ENCODE results near the gene CNNM4.
A peak's percentile ranks its signal among the peaks of the same experiment; 100 is the strongest.

Gene CNNM4

GRCh38 chr2:96815326-96816126 lies 54.8 kb downstream of the CNNM4 start:
- Histone ChIP-seq H3K36me3 (ENCODE audit: control insufficient read depth in 1 of 2, insufficient read depth in 2 of 2, low read depth in 1 of 2, low read length in 2 of 2) (peaks cover 0 to 10% of the 10 kb centered on the region in 2 experiments), H3K9ac (ENCODE audit: low read length) (peak overlapping the region; percentile 72), H2AK5ac (ENCODE audit: low read length, severe bottlenecking) (no peak overlapping the region), H2BK12ac (ENCODE audit: low read length in 2 of 2) (peak overlapping the region in 1 of 2 experiments; percentile 23), H3K4me1 (ENCODE audit: control insufficient read depth, insufficient read depth, low read depth, low read length) (peaks cover 17% of the 10 kb centered on the region), H3K4ac (ENCODE audit: low read depth in 1 of 2, low read length in 2 of 2) (peak overlapping the region in 1 of 2 experiments; percentile 36), H2AFZ (ENCODE audit: low read depth, low read length) (peak overlapping the region; percentile 68), H3K4me3 (ENCODE audit: insufficient read depth in 1 of 2, low read depth in 1 of 2, low read length in 2 of 2) (peak overlapping the region; percentile 75 to 81), H3K14ac (ENCODE audit: low read length in 2 of 2) (no peak overlapping the region), H3K4me2 (ENCODE audit: low read length, poor library complexity, severe bottlenecking) (peak overlapping the region; percentile 96), H3K18ac (ENCODE audit: low read depth in 1 of 2, low read length in 2 of 2) (no peak overlapping the region), H2BK15ac (ENCODE audit: low read depth, poor library complexity, severe bottlenecking) (no peak overlapping the region), H4K91ac (ENCODE audit: low read length) (no peak overlapping the region), H3K27ac (ENCODE audit: low read length, poor library complexity, severe bottlenecking) (peak overlapping the region; percentile 48), H2BK5ac (ENCODE audit: low read depth, low read length, poor library complexity, severe bottlenecking) (no peak overlapping the region), H3K23ac (ENCODE audit: low read length in 2 of 2) (no peak overlapping the region), H3K79me1 (replicated peaks; ENCODE audit: low read length, poor library complexity, severe bottlenecking) (peaks cover 30% of the 10 kb centered on the region), H3K9me3 (ENCODE audit: control insufficient read depth, low read length) (no peaks in the 10 kb centered on the region), H2BK120ac (ENCODE audit: low read depth, low read length) (no peak overlapping the region), H3K27me3 (ENCODE audit: control insufficient read depth in 1 of 2, insufficient read depth in 1 of 2, low read length in 2 of 2) (no peaks in the 10 kb centered on the region), H4K8ac (ENCODE audit: low read length) (no peak overlapping the region)
- DNase-seq: peak; percentile 74
- WGBS: 3% methylated on average over 50 of the region's 60 CpGs

GRCh38 chr2:96816127-96816835 lies 55.6 kb downstream of the CNNM4 start, which contains the start of gene CNNM3:
Gene CNNM3, plus strand, starts transcription at chr2:96816268. Its CDS starts 10 bp downstream, at chr2:96816278.
- Histone ChIP-seq H3K9ac (ENCODE audit: low read length) (peak within 1 kb of the TSS; percentile 72), H3K18ac (ENCODE audit: low read depth in 1 of 2, low read length in 2 of 2) (peak within 1 kb of the TSS; percentile 78 to 95), H4K91ac (ENCODE audit: low read length) (peak within 1 kb of the TSS; percentile 86), H3K79me1 (replicated peaks; ENCODE audit: low read length, poor library complexity, severe bottlenecking) (peaks cover 36% of the 10 kb centered on the region), H3K23ac (ENCODE audit: low read length in 2 of 2) (peak within 1 kb of the TSS in 1 of 2 experiments; percentile 73), H2BK15ac (ENCODE audit: low read depth, poor library complexity, severe bottlenecking) (peak within 1 kb of the TSS; percentile 91), H3K9me3 (ENCODE audit: control insufficient read depth, low read length) (no peaks in the 10 kb centered on the region), H4K8ac (ENCODE audit: low read length) (peak within 1 kb of the TSS; percentile 74), H3K36me3 (ENCODE audit: control insufficient read depth in 1 of 2, insufficient read depth in 2 of 2, low read depth in 1 of 2, low read length in 2 of 2) (peaks cover 0 to 10% of the 10 kb centered on the region in 2 experiments), H3K4me2 (ENCODE audit: low read length, poor library complexity, severe bottlenecking) (peak within 1 kb of the TSS; percentile 96), H3K4ac (ENCODE audit: low read depth in 1 of 2, low read length in 2 of 2) (peak within 1 kb of the TSS in 1 of 2 experiments; percentile 36), H3K14ac (ENCODE audit: low read length in 2 of 2) (peak within 1 kb of the TSS in 1 of 2 experiments; percentile 95), H2BK120ac (ENCODE audit: low read depth, low read length) (no peak within 1 kb of the TSS), H3K27me3 (ENCODE audit: control insufficient read depth in 1 of 2, insufficient read depth in 1 of 2, low read length in 2 of 2) (no peaks in the 10 kb centered on the region), H3K4me3 (ENCODE audit: insufficient read depth in 1 of 2, low read depth in 1 of 2, low read length in 2 of 2) (peak within 1 kb of the TSS; percentile 81 to 88), H2AFZ (ENCODE audit: low read depth, low read length) (peak within 1 kb of the TSS; percentile 96), H3K4me1 (ENCODE audit: control insufficient read depth, insufficient read depth, low read depth, low read length) (peaks cover 17% of the 10 kb centered on the region), H2BK12ac (ENCODE audit: low read length in 2 of 2) (peak within 1 kb of the TSS in 1 of 2 experiments; percentile 81), H2BK5ac (ENCODE audit: low read depth, low read length, poor library complexity, severe bottlenecking) (peak within 1 kb of the TSS; percentile 83), H3K27ac (ENCODE audit: low read length, poor library complexity, severe bottlenecking) (peak within 1 kb of the TSS; percentile 48), H2AK5ac (ENCODE audit: low read length, severe bottlenecking) (no peak within 1 kb of the TSS)
- DNase-seq: peak; percentile 95
- under 1% methylated on average over 37 of the region's 103 CpGs for WGBS

GRCh38 chr2:96816836-96817702 lies 56.4 kb downstream of the CNNM4 start:
- Histone ChIP-seq H3K27ac (ENCODE audit: low read length, poor library complexity, severe bottlenecking) (no peak overlapping the region), H4K91ac (ENCODE audit: low read length) (peak overlapping the region; percentile 68), H3K9ac (ENCODE audit: low read length) (peak overlapping the region; percentile 66), H3K14ac (ENCODE audit: low read length in 2 of 2) (peak overlapping the region in 1 of 2 experiments; percentile 38), H3K27me3 (ENCODE audit: control insufficient read depth in 1 of 2, insufficient read depth in 1 of 2, low read length in 2 of 2) (no peaks in the 10 kb centered on the region), H3K4me3 (ENCODE audit: insufficient read depth in 1 of 2, low read depth in 1 of 2, low read length in 2 of 2) (peak overlapping the region; percentile 81 to 88), H3K9me3 (ENCODE audit: control insufficient read depth, low read length) (no peaks in the 10 kb centered on the region), H3K18ac (ENCODE audit: low read depth in 1 of 2, low read length in 2 of 2) (no peak overlapping the region), H3K4me1 (ENCODE audit: control insufficient read depth, insufficient read depth, low read depth, low read length) (peaks cover 17% of the 10 kb centered on the region), H3K79me1 (replicated peaks; ENCODE audit: low read length, poor library complexity, severe bottlenecking) (peaks cover 38% of the 10 kb centered on the region), H3K36me3 (ENCODE audit: control insufficient read depth in 1 of 2, insufficient read depth in 2 of 2, low read depth in 1 of 2, low read length in 2 of 2) (peaks cover 0 to 10% of the 10 kb centered on the region in 2 experiments), H2AK5ac (ENCODE audit: low read length, severe bottlenecking) (no peak overlapping the region), H3K4me2 (ENCODE audit: low read length, poor library complexity, severe bottlenecking) (peak overlapping the region; percentile 79), H4K8ac (ENCODE audit: low read length) (peak overlapping the region; percentile 29), H2BK120ac (ENCODE audit: low read depth, low read length) (no peak overlapping the region), H2BK15ac (ENCODE audit: low read depth, poor library complexity, severe bottlenecking) (no peak overlapping the region), H2BK5ac (ENCODE audit: low read depth, low read length, poor library complexity, severe bottlenecking) (no peak overlapping the region), H2AFZ (ENCODE audit: low read depth, low read length) (peak overlapping the region; percentile 96), H2BK12ac (ENCODE audit: low read length in 2 of 2) (no peak overlapping the region), H3K4ac (ENCODE audit: low read depth in 1 of 2, low read length in 2 of 2) (no peak overlapping the region), H3K23ac (ENCODE audit: low read length in 2 of 2) (no peak overlapping the region)
- DNase-seq: peak; percentile 35
- WGBS: 9% methylated on average over 59 of the region's 89 CpGs
